Motor neuron (in vitro differentiated cells): ENCODE results near the gene RAB6B. TPM values are rescaled to one million over a fixed set of nuclear protein-coding genes. Genes with fewer than 3 reads are reported as not detected.

Source experiments
- ATAC-seq, 8 experiments: fragments of 200-7000 bp; cut with Tn5 transposase; replicated peaks in 6 of 8; 2 replicates each; pipeline ENCODE4 v1.8.0; 2021; ENCODE audit warnings: mild to moderate bottlenecking in 8 of 8, moderate library complexity in 8 of 8
- H3K27ac ChIP-seq, 2 donors: fragments of 250-450 bp; sonication (Bioruptor Pico); 2 replicates each; pipeline ENCODE4 v1.9.0; 2021; ENCODE audit warnings: antibody characterized with exemption in 2 of 2, mild to moderate bottlenecking in 2 of 2, moderate library complexity in 1 of 2
- H3K4me1 ChIP-seq, 2 donors: fragments of 250-450 bp; sonication (Bioruptor Pico); replicated peaks in 1 of 2; 2 replicates each; pipeline ENCODE4 v1.6.1; 2021; ENCODE audit warnings: antibody characterized with exemption in 2 of 2, mild to moderate bottlenecking in 2 of 2, moderate library complexity in 1 of 2
- H3K4me3 ChIP-seq, 5 donors: fragments of 250-450 bp; sonication (Bioruptor Pico); 2 replicates each; pipeline ENCODE4 v1.9.0; 2021; ENCODE audit warnings: antibody characterized with exemption in 5 of 5, mild to moderate bottlenecking in 5 of 5, moderate library complexity in 4 of 5
- WGBS, 10 experiments: fragments of 450-650 bp; shearing (Covaris generic); methylation state at CpG; one replicate each; pipeline ENCODE4 v1.0.0; 2022; 5-methylcytosine and 5-hydroxymethylcytosine counted together
- in situ Hi-C, 9 experiments: fragments of 400-800 bp; cut with MboI; loops; one replicate each; pipeline ENCODE4 v1.15.0; 2021; ENCODE audit warnings: low sequenced_read_pairs in 9 of 9, low pct_unique_long_range_greater_than_20kb in 2 of 9; ENCODE audit not compliant: unreplicated experiment in 9 of 9
- total RNA-seq, 8 experiments: library from RNA; unstranded; fragments of 300-600 nt; gene quantifications; 2 replicates each; pipeline versions ENCODE4 v1.2.3 to v1.2.4, GENCODE V29; 2022

The RAB6B gene
- total RNA-seq, 8 experiments from 2014 or later, result 3.0 to 75.3 (median 39.1) TPM

DNA sequence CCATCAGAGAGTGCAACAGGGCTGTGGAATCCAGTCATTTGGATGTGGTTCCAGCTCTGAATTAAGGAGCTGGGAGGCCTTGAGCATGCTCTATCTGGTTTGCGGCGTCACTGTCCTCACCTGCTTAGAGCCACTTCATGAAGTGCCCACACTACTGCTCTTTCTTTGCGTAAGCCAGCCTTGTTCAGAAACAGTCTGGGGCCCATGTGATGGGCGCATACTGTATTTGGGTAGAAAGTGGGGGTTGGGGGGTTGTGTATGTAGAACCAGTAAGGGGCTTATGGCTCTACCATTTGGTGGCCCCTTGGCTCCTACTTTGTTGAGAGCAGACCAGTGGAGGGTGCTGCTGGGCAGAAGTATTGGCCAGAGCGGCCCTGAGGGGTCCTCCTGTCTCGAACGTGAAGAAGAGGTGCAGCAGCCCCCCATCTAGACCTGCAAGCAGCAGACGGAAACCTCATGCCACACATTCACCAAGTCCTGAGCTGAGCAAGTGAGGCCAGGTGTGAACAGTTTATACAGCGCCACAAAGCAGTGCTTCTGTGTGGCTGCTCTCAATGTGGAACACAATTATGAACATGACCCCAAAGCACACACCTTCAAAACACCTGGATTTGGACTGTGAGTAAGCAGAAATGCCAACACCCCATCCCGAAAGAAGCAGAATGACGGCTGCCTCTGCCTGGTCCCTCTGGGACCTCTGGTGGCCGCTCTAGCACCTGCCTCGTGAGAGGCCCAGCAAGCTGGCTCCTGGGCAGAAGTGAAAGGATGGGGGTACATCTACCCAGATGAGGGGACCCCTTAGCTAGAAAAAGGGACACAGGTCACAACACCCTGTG, 63.5 kb downstream of the RAB6B start:
- Histone ChIP-seq H3K4me3 (no peak overlapping the region), H3K4me1 (no peaks in the 10 kb centered on the region), H3K27ac (no peak overlapping the region)
- in situ Hi-C loops, result no loop called here
- WGBS, 10 experiments, result 40 to 100% (median 78%) methylated on average over 1 to 5 of the region's 13 CpGs; no CpG with 5 or more reads in 2 of the 10 experiments
- no peak for ATAC-seq

DNA sequence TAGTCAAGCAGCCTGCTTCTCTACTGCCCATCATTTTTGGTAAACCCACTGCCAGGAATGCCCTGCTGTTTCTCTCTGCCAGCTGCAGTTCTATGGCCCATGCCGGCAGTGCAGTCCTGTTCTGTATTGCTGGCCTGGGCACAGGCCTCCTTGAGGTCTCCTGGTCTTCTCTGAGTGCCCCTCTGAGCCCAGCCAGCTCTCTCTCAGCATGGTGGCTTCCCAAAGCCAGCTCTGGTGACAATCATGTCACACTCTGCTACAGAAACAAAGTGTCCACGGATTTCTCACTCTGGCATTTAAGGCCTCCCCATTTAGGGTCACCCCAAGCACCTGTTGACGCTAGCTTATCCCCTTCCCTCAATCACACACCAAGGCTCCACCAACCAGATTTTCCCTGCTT, 65.6 kb downstream of the RAB6B start:
- no peaks in the 10 kb centered on the region for H3K4me1 ChIP-seq
- in situ Hi-C loops, result no loop called here
- WGBS, 10 experiments, result 75 to 100% (median 100%) methylated on average over 1 to 2 of the region's 3 CpGs; no CpG with 5 or more reads in 5 of the 10 experiments
- H3K27ac ChIP-seq, result no peak overlapping the region
- no peak for ATAC-seq
- no peak overlapping the region for H3K4me3 ChIP-seq

DNA sequence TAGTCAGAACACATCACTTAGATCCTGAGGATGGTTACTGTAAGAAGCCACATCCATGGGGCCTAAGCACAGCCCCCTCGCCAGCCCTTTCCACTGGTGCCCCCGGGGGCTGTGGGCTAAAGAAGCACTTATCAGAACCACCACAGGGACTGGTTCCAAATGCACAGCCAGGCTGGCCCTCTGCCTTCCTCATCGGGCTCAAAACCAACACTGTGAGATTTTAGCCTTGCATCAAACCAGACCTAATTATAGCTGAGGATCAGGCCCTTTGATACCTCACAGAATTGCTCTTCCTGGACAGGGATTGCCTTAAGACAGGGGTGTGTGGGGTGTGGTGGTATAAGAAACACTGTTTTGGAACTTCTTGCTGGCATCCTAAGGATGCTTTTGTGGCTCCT, 66.4 kb downstream of the RAB6B start:
- H3K4me3 ChIP-seq, result no peak overlapping the region
- H3K4me1 ChIP-seq, result no peaks in the 10 kb centered on the region
- WGBS, 10 experiments, result 35 to 90% (median 40%) methylated on average over 1 to 3 of the region's 3 CpGs; no CpG with 5 or more reads in 7 of the 10 experiments
- in situ Hi-C loops, result no loop called here
- H3K27ac ChIP-seq, result no peak overlapping the region
- no peak for ATAC-seq

DNA sequence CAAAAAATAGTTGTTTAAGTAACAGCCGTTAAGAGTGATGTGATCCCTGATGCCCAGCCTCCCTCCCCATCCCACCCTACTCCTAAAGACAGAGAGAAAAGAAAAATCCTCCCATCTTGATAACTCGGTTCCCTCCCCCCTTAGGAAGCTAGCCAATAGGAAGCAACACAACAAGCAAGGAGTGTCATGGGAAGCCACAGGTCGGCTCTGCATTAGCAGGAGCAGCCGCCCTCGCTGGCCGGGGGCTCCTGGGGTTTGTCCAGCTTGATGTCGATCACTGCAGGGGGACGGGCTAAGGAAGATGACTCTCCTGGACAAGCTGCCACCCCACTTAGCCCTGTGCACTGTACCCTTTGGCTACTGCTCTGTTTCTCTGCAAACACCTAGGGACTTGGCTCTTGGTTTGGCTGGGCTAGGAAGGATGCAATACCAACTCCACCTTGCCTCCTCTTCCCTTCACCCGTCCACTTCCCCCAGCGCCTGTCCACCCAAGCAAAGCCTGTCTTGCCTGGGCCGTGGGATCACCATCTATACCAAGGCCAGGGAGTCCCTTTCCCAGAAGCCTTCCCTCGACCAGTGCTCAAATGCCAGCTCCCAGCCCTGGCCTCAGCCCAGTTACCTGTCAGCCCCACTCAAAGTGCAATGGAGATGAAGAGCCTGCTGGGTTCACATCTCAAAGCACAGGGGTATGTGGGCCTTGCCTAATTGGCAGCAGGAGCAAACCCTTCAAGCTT, 66.9 kb downstream of the RAB6B start:
- Histone ChIP-seq H3K27ac (no peak overlapping the region), H3K4me1 (no peaks in the 10 kb centered on the region), H3K4me3 (no peak overlapping the region)
- ATAC-seq, result peak in 5 of 8 experiments; percentile 6 to 52 (median 24)
- 80 to 100% (median 82%) methylated on average over 1 to 5 of the region's 12 CpGs; no CpG with 5 or more reads in 6 of the 10 experiments for WGBS, 10 experiments
- in situ Hi-C loops, result no loop called here

DNA sequence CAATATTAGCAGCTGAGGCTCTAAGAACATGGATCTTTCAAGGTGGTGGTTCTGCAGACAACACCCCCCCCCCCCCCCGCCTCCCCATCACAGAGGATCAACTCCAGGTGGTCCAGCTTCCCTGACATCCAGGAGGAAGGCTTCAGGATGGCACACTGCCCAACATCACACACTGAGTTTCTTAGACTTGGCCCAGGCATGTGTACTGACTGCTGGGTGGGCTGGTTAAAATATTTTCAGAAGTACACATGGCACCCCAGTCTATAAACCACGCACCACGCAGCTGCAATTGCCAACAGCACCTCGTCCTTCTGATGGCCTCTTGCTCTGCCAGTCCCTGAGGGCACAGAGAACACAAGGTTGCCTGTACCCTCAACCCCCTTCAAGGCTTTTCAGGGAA, 68.0 kb downstream of the RAB6B start:
- ATAC-seq, result no peak
- H3K27ac ChIP-seq, result no peak overlapping the region
- H3K4me3 ChIP-seq, result no peak overlapping the region
- no peaks in the 10 kb centered on the region for H3K4me1 ChIP-seq
- 93 to 100% (median 100%) methylated on average over 2 to 3 of the region's 4 CpGs; no CpG with 5 or more reads in 7 of the 10 experiments for WGBS, 10 experiments
- in situ Hi-C loops, result no loop called here

DNA sequence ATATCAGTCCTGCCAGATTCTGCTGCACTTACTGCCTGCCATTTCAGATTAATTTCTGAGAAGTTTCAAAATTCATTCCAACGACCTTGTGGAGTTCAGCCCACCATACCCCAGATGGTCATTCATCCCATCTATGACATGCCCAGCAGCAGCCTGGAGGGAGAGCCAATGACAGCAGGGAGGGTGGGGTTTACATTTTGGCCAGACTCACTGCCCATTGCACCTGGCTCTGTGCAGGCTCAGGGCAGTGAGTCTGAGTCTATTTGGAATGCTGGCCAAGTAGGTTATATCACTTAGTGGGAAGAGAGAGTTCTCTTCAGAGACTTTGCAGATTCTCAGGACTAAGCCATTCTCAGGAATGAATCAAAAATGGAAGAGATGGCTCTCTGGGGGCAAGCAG, 68.5 kb downstream of the RAB6B start:
- H3K4me1 ChIP-seq, result no peaks in the 10 kb centered on the region
- WGBS, 10 experiments, result 0 to 38% (median 29%) methylated on average over 1 of the region's 1 CpG; no CpG with 5 or more reads in 7 of the 10 experiments
- in situ Hi-C loops, result no loop called here
- H3K4me3 ChIP-seq, result no peak overlapping the region
- H3K27ac ChIP-seq, result no peak overlapping the region
- ATAC-seq, result peak in 1 of 8 experiments; percentile 51

DNA sequence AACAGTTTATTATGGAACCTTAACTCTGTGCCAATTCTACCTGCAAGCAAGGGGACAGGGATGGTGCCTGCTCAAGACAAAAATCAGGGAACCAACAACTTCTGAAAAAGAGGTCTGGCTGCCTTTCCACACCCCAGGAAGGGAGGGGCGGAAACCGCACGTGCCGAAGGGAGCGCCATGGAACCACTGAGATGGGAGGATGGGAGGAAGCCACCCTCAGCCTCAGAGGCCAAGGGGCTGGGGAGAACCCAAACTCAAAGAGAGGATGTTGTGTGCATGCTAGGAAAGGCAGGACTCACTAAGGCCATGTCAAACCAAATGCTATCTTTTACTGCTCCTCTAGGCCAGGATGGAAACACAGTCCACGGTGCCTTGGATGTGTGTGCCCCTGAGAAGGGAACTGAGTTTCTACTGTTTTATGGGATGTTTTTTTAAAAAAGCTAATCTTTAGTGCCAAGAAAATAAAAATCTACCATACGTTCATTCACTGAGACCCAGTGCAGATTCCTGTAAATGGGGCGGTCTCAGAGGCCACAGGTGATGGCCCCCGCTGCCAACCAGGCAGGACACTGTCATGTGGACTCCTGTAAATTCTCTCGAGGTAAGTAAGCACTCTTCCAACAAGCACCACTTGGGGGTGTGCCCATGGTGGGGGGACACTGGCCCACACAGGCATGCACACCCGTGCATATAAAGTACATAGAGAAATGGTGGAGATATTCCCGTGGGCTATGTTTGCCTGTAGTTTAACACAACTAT, 69.5 kb downstream of the RAB6B start:
- H3K27ac ChIP-seq, result no peak overlapping the region
- no peaks in the 10 kb centered on the region for H3K4me1 ChIP-seq
- in situ Hi-C loops, result no loop called here
- WGBS, 10 experiments, result 62 to 100% (median 94%) methylated on average over 1 to 7 of the region's 12 CpGs; no CpG with 5 or more reads in 1 of the 10 experiments
- ATAC-seq, result no peak
- no peak overlapping the region for H3K4me3 ChIP-seq

DNA sequence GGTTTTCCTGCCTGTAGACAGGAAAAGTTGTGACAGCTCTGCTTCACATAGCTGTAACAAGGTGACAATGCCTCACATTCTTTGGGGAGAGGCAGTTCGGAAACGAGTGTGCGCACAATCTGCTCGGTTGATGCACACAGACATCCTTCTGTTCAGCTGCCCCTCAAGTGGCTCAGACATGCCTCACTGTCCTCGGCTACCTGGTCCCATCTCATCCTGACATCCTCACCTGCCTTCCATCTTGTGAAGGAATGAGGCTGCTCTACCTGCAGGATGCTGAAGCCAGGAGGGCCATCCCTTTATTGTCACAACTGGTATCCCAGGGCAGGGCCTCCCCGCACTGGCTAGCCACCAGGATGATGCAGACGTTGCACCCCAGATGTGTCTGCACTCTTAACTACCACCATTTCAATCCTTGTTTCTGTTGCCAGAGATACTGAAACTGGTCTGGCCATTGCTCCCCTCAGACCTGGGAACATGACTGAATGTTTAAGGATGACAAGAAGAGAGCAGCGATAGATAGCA, 70.7 kb downstream of the RAB6B start:
- WGBS, 10 experiments, result 73 to 100% (median 100%) methylated on average over 1 to 7 of the region's 8 CpGs; no CpG with 5 or more reads in 4 of the 10 experiments

DNA sequence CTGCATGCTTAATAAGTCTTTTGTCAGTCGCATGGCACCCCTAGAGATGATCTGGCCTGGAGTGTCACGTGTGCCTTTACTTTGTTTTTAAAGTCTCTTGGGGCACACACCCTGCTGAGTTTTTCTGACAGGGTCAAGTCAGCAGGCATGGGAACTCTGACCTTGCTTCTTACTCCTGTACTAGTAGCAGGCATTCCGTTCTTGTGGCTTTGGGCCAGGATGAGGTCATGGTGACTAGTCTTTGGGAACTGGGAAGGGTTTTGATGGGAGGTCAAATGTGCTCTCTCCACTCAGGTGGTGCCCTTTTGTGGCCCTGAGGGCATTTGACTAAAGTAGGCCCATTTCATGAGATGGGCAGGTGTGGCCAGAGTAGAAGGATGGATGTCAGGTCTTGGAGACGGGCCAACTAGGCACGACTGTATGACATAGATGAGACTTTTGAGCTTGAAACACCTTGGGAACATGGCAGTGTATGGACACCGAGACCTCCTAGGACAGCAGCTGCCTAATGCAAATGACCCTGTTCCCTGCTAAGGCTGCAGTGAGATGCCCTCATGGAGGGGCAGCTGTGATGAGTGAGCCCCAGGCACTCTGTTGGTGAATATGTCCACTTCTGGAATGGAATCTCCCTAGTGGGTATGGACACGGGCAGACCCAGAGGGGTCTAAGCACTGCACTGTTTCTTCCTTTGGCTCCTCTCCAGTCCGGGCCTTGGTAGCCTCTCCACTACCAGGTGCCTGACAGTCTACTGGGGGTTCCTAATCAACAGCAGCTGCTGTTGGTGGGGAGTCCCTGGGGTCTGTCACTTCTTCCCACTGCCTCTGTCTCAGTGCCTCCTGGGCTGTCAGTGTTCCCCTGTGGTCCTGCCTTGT, 73.7 kb downstream of the RAB6B start:
- ATAC-seq, result peak in 3 of 8 experiments; percentile 5 to 71 (median 63)
- 39 to 100% (median 77%) methylated on average over 1 to 3 of the region's 8 CpGs; no CpG with 5 or more reads in 3 of the 10 experiments for WGBS, 10 experiments
- in situ Hi-C loops, result loop anchor here in 3 of 9 experiments (5.0 to 25.0 kb wide), 2 partner anchors 90 to 105 kb away; no protein-coding TSS in a partner anchor
- no peak overlapping the region for H3K4me3 ChIP-seq
- H3K27ac ChIP-seq, result no peak overlapping the region
- H3K4me1 ChIP-seq, result no peaks in the 10 kb centered on the region

More for the DNA sequence above, 70.7 kb downstream of the RAB6B start:
- in situ Hi-C loops, result loop anchor here in 3 of 9 experiments (5.0 to 25.0 kb wide), 2 partner anchors 87 to 102 kb away; no protein-coding TSS in a partner anchor
- no peaks in the 10 kb centered on the region for H3K4me1 ChIP-seq
- ATAC-seq, result no peak
- H3K4me3 ChIP-seq, result no peak overlapping the region
- H3K27ac ChIP-seq, result no peak overlapping the region

DNA sequence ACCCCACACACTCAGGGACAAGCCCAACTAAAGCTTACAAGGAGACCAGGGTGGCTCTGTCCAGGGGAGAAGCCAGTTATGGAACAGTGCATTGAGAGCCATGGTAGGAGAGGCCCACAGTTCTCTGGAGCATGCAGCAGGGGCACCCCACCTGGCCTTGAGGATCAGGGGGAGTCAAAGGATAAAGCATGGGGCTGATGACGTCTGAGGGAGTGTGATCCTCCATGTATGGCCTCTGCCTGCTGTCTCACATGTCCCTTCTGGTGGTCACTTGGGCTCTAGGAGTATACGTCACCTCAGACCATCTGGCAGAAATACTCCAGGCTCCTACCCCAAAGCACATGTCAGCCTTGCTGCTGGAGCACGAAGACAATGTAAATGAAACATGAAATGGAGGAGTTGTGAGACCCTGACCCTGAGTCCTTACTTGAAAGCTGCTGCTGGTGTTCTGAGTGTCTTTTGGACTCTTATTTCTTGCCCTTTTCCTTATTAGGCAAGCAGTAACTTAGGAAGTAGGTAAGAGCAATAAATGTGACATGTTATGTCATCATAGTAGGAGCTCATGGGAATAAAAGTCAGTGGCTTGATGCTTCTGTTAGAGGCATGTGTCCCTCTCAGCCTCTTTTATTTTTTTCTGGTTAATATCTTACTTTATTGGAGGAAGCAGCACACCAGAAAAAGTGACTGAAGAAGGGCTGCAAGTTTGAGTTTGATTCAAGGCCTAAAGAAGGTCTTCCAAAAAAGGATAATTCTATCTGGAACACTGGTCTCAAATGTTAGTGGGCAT, 74.6 kb downstream of the RAB6B start:
- H3K27ac ChIP-seq, result no peak overlapping the region
- ATAC-seq, result no peak
- 69 to 86% (median 83%) methylated on average over 1 to 3 of the region's 3 CpGs; no CpG with 5 or more reads in 5 of the 10 experiments for WGBS, 10 experiments
- H3K4me1 ChIP-seq, result no peaks in the 10 kb centered on the region
- H3K4me3 ChIP-seq, result no peak overlapping the region
- in situ Hi-C loops, result loop anchor here in 3 of 9 experiments (5.0 to 25.0 kb wide), 2 partner anchors 91 to 106 kb away; no protein-coding TSS in a partner anchor

DNA sequence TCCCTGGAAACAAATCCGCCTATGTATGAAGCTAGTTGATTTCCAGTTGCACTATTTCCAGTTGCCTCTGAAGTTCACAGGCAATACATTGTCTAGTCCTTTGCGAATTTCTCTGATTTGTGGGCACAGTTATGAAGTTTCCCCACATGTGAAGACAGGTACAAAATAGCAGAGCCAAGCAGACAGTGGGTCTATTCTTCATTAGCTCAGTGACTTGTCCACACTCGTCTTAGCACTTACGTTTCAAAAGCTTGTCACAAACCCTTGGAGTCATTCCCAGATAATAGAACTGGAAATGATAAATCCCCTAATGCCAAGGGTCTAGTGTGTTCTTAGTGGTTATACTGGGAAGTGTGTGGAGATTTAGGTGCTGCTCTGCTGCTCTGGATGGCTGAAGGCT, 75.6 kb downstream of the RAB6B start:
- H3K27ac ChIP-seq, result no peak overlapping the region
- 87 to 100% (median 96%) methylated on average over 1 to 4 of the region's 4 CpGs; no CpG with 5 or more reads in 4 of the 10 experiments for WGBS, 10 experiments
- ATAC-seq, result no peak
- no peaks in the 10 kb centered on the region for H3K4me1 ChIP-seq
- in situ Hi-C loops, result loop anchor here in 3 of 9 experiments (5.0 to 25.0 kb wide), 2 partner anchors 92 to 107 kb away; no protein-coding TSS in a partner anchor
- no peak overlapping the region for H3K4me3 ChIP-seq
